ENCODE measurements around the gene HDAC11. TPM values are rescaled to one million over a fixed set of nuclear protein-coding genes. Genes with fewer than 3 reads are reported as not detected.

HDAC11 gene
- total and polyA plus RNA-seq, 3 donors from 2014 or later = 33.1 to 97.7 (median 81.9) TPM

DNA sequence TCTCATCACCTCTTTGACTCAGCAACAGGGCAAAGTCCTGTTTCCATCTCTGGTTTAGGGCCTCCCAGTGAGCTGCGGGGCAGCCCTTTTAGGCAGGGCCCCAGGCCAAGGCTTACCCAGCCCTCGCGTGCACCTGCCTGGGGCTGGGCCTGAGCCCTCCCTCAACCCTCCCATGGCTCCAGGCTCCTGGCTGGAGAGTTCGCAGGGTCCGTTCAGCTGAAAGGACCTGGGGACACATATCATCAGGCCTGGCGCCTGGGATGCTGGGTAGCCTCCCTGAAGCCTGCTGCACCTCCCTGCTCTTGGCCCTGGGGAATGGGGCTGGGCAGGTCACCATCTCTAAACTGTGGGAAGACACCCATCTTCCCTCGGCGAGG is 29.7 kb downstream of the HDAC11 start:
- H3K27me3 ChIP-seq = no peaks in the 10 kb centered on the region
- H3K36me3 ChIP-seq (ENCODE audit: low read depth, missing control alignments) = no peaks in the 10 kb centered on the region
- H3K9me3 ChIP-seq = no peaks in the 10 kb centered on the region
- H3K4me1 ChIP-seq = peaks cover 22% of the 10 kb centered on the region
- intact Hi-C loops (cut with DNase I; ENCODE audit: low total_unique reads) = no loop called here
- no peak for DNase-seq
- no peak overlapping the region for H3K4me3 ChIP-seq
- TF ChIP-seq POLR2A (IDR thresholded peaks at IDR 0.05) = no peak
- TF ChIP-seq, protein P1, sequence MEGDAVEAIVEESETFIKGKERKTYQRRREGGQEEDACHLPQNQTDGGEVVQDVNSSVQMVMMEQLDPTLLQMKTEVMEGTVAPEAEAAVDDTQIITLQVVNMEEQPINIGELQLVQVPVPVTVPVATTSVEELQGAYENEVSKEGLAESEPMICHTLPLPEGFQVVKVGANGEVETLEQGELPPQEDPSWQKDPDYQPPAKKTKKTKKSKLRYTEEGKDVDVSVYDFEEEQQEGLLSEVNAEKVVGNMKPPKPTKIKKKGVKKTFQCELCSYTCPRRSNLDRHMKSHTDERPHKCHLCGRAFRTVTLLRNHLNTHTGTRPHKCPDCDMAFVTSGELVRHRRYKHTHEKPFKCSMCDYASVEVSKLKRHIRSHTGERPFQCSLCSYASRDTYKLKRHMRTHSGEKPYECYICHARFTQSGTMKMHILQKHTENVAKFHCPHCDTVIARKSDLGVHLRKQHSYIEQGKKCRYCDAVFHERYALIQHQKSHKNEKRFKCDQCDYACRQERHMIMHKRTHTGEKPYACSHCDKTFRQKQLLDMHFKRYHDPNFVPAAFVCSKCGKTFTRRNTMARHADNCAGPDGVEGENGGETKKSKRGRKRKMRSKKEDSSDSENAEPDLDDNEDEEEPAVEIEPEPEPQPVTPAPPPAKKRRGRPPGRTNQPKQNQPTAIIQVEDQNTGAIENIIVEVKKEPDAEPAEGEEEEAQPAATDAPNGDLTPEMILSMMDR (IDR thresholded peaks at IDR 0.05) = no peak
- no peak overlapping the region for H3K27ac ChIP-seq
- 82 to 96% methylated on average over 3 to 8 of the region's 8 CpGs for WGBS, 2 donors

DNA sequence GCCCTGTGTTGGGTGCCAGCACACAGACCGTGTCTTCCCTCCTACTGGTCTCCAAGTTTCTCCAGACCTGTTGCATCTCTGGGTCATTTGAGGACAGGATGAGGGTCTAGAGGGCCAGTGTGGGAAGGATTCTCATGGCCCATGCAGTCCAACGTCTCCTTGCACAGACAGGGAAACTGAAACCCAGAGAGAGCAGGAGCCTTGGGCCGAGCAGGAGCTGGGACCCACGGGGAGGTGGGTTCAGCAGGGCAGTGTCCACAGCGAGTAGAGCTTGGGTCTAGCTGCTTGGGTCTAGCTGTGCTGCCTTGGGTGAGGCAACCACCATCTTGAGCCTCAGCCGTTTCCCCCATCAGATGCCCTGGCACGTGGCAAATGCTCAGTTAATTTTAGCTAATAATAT is 32.3 kb downstream of the HDAC11 start:
- no peak for DNase-seq
- no peaks in the 10 kb centered on the region for H3K36me3 ChIP-seq (ENCODE audit: low read depth, missing control alignments)
- no peak overlapping the region for H3K4me3 ChIP-seq
- no peaks in the 10 kb centered on the region for H3K27me3 ChIP-seq
- peaks cover 44% of the 10 kb centered on the region for H3K4me1 ChIP-seq
- TF ChIP-seq POLR2A (IDR thresholded peaks at IDR 0.05) = no peak
- TF ChIP-seq, protein P1 (IDR thresholded peaks at IDR 0.05) = no peak
- H3K9me3 ChIP-seq = no peaks in the 10 kb centered on the region
- H3K27ac ChIP-seq = peak overlapping the region in 1 of 2 donors; percentile 80
- 78 to 87% methylated on average over 5 to 7 of the region's 7 CpGs for WGBS, 2 donors
- intact Hi-C loops (cut with DNase I; ENCODE audit: low total_unique reads) = no loop called here

DNA sequence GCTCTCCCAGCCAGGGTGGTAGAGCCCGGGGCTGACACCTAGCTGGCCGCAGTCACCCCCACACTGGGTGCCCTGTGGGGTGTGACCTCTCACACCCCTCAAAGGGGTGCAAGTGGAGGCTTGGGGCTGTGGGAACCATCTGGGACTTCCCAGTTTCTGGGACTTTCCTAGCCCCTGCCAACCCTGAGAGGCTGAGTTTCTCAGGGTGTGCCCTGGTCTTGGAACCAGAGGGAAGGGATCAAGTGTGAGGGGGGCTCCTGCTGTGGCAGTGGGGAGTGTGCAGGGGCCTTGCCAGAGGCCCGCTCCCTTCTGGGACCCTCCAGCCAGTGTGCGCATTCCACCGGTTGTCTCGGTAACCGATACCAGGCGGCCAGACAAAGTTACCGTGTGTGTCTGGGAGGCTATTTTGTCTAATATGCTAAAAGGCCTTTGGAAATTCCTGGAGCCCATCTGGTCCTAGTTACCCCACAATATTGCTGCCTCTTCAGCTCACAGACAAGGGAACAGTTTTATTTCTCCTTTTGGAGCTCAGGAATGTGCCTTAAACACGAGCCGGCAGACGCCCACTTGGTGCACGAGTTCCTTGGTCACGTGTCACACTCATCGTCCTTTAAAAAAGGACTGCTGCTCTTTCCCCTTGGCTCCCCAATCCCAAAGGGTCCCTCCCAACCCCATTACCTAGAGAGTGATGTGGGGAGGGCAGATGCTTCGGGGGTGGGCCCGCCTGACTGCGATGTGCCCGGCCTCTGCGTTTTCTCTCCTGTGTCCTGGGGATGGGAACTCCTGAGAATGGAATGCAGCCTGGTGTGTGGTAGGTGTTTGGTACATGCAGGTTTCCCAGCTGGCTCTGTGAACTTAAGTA is 33.2 kb downstream of the HDAC11 start:
- H3K27me3 ChIP-seq = no peaks in the 10 kb centered on the region
- H3K4me1 ChIP-seq = peaks cover 45% of the 10 kb centered on the region
- intact Hi-C loops (cut with DNase I; ENCODE audit: low total_unique reads) = no loop called here
- H3K9me3 ChIP-seq = no peaks in the 10 kb centered on the region
- H3K4me3 ChIP-seq = no peak overlapping the region
- peak overlapping the region; percentile 77 to 80 for H3K27ac ChIP-seq
- WGBS, 2 donors = 66 to 71% methylated on average over 11 to 20 of the region's 20 CpGs
- TF ChIP-seq POLR2A (IDR thresholded peaks at IDR 0.05) = no peak
- TF ChIP-seq, protein P1 (IDR thresholded peaks at IDR 0.05) = no peak
- no peaks in the 10 kb centered on the region for H3K36me3 ChIP-seq (ENCODE audit: low read depth, missing control alignments)
- DNase-seq = peak; percentile 75

DNA sequence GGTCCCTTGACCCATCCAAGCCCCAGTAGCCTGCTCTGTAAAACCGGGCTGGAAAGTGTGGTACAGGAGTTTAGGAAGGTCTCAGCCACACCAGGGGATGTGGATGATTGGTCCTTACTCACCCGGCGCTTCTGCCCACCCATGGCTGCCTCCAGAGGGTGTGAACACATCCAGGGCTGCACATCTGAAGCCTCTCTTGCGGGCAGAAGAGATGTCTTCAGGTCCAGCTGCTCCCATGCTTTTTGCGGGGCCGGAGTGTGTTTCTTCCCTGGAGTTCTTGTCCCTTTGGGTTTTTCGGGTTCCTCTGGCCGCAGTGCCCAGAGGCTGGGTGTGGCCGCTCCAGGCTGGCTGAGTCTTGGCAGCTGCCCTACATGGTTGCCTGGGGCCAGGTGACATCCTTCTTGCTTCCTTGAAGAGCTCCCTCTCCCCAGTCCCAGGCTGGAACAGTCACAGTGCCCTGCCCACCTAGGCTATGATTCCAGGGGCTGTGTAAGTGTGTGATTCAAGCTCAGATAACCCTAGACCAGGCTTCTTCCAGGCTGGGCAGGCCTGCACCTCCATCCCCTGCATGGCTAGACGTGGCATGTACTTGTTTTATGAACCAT is 33.9 kb downstream of the HDAC11 start:
- H3K4me3 ChIP-seq = no peak overlapping the region
- H3K27ac ChIP-seq = peak overlapping the region; percentile 77 to 80
- H3K36me3 ChIP-seq (ENCODE audit: low read depth, missing control alignments) = no peaks in the 10 kb centered on the region
- DNase-seq = no peak
- H3K27me3 ChIP-seq = no peaks in the 10 kb centered on the region
- peaks cover 52% of the 10 kb centered on the region for H3K4me1 ChIP-seq
- intact Hi-C loops (cut with DNase I; ENCODE audit: low total_unique reads) = no loop called here
- TF ChIP-seq, protein P1 (IDR thresholded peaks at IDR 0.05) = no peak
- no peak for TF ChIP-seq POLR2A (IDR thresholded peaks at IDR 0.05)
- H3K9me3 ChIP-seq = no peaks in the 10 kb centered on the region
- WGBS, 2 donors = 67 to 86% methylated on average over 10 of the region's 10 CpGs
